Measurements from ENCODE around the gene DTNB.

DTNB gene

DNA sequence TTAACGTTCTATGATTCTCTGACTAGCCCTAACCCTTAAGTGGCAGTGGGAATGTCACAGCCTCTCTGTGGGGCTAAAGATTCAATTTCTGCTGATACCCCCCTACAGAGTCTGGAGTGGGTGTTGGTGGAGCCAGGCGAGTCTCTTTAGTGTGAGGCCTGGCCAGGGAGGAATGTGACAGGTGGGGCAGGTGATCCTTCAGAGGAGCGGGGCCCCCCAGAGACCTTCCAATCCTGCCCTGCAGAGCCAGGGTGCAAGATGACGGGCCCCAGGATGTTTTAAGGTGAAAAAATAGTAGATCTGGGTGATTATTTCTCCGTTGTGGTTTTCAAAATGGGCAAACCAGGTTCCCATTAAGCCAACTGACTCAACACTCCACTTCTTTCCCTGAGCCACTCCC, 303.5 kb downstream of the DTNB start:
- DNase-seq (ENCODE audit: low read depth in 2 of 2), result no peak

DNA sequence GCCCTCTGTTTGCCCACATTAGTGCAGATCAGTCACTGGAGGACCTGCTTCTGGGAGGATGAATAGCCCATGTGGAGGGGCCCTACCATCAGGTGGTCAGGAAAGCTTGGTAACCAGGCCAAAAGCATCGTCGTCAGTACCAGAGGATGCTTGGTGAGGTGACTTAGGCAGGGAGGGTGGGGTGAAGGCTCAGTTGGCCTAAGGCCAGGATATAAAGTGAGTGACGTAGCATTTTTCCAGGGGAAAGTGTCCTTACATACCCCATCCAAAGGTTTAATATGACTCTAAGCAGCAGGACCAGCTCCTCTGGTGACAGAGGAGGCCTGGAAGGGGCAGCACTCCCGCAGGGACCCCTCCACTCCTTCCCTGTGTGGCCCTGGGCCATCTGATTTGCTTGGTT, 303.9 kb downstream of the DTNB start:
- DNase-seq (ENCODE audit: low read depth in 2 of 2), result no peak

DNA sequence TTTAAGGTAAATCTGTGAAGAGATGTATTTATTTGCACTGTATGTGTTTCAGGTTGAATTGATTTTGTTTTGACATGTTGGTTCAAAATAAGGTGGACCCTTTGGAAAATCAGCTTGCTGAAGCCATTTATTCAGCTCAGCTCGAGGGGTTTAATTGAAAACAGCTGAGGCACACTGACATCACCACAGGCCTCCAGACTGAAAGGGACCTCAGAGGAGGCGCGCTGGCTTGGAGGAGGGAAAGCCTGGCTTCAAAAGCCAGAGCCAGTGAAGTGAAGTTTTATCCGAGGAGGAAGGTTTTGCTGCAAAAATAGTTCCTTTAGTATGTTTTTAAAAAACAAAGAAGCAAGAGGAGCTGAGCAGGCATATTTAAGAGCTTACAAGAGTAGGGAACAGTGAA, 304.7 kb downstream of the DTNB start:
- peak; percentile 61 for DNase-seq (ENCODE audit: low read depth in 2 of 2)

DNA sequence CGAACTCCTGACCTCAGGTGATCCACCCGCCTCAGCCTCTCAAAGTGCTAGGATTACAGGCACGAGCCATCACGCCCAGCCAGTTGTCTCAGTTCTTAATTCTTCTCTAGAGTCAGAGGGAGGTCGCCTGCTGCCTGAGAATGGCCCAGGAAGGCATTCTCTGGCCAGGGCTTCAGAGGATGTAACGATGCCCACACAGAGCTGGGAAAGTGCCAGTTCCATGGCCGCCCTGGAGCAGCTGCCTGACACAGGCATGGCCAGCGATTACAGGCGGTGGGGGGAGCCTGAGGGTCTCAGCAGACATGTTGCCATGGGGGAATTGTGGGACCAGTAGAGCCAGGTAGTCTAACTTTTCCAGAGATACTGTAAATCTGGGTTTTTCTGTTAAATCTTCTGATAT, 306.1 kb downstream of the DTNB start:
- no peak for DNase-seq (ENCODE audit: low read depth in 2 of 2)

DNA sequence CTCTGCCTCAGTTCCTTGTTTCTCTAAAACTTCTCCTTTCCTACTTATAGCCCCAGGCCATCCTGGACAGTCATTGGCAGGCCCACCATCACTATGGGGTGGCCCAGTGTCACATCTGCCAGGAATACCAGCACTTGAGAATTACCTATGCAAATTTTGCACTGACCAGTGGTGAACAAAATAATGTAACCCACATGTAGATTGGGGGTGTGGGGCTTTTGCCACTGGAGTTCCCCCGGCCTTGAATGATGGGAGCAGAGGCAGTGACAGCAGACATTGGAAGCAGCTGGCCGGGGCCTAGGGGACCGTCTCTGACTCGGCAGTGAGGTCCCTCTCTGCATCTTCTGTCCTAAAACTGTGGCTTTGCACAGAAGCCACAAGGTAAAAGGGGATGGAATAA, 306.7 kb downstream of the DTNB start:
- no peak for DNase-seq (ENCODE audit: low read depth in 2 of 2)

DNA sequence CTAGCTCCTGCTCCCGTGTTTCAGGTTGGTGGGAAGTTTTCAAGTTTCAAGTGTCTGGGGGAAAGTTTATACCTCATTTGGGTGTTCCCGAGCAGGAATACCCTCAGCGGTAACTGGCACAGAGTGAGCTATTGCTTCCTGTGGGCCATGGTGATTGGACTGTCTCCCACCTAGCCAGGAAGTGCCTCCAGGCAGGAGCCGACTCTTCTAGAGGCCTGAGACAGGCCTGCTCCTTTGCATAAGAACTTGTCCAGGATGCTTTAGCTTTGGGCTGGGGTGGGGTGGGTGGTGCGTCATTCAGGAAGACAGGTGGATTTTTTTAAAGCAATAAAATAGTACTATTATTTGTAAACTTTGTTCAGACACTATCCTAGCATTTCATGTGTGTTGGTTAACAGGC, 308.1 kb downstream of the DTNB start:
- DNase-seq (ENCODE audit: low read depth in 2 of 2), result no peak

DNA sequence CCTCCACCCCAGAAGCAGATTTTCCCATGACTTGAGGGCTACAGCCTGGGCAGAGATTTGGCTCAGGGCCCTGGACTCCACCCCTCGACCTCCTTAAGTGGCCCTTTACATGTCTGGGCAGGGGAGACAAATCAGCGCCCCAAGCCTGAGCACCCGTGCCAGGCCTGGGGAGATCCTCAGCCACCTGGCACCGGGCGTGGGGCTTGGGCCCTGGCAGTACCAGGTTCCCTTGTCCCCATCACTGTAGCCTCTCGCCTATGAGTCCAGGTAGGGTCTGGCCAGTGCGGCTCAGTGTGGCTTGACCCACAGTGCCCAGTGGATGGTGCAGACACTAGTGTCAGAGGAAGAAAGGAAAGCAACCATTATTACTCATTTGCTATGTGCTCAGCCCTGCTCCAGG, 309.6 kb downstream of the DTNB start:
- no peak for DNase-seq (ENCODE audit: low read depth in 2 of 2)

DNA sequence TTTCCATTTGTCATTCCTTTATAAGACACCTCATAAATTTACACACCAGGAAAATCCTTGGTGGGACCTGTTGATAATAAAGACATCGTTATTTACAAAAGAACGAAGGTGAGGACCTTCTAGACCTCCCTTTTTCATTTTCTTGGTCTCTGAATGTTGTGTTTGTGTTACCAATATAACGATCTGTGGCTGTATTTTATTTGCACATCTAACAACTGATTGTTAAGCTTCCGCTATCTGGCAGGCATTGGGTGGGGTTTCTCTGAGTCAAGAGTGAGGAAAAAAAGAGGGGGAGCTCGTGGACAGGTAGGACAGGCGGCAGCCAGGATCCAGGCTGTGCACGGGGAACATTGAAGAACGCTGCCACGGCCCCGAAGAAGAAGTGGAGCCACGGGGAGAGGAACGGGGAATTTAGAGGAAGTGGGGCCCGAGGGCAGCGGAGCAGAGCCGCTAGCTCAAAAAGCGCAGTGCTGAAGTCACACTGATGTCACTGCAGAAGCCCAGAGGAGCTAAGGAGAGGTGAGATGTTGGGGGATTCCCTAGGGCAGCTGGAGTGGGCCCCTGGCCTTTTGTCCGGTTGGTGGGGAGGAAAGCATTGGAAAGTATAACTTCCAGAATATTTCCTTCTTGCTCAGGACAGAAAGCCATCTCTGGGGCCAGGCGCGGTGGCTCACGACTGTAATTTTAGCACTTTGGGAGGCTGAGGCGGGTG, 310.8 kb downstream of the DTNB start:
- no peak for DNase-seq (ENCODE audit: low read depth in 2 of 2)

DNA sequence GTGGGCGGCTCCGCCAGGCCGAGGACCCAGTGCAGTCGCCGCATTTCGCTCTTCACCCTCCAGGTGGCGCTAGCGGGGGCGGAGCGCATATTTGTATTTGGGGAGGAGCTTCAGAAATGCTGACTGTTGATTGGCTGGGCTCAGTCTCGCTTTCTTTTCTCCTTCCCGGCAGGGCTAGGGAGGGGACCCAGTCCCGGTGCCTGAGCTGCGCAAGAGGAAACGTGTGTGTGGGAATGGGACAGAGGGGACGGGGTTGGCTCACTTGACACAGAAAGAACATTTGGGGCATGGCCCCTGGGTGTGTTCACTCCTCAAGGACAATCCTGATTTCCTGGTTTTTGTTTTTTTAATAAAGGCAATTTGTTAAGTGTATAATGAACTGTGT, 311.3 kb downstream of the DTNB start:
- peak; percentile 75 to 76 for DNase-seq (ENCODE audit: low read depth in 2 of 2)

DNA sequence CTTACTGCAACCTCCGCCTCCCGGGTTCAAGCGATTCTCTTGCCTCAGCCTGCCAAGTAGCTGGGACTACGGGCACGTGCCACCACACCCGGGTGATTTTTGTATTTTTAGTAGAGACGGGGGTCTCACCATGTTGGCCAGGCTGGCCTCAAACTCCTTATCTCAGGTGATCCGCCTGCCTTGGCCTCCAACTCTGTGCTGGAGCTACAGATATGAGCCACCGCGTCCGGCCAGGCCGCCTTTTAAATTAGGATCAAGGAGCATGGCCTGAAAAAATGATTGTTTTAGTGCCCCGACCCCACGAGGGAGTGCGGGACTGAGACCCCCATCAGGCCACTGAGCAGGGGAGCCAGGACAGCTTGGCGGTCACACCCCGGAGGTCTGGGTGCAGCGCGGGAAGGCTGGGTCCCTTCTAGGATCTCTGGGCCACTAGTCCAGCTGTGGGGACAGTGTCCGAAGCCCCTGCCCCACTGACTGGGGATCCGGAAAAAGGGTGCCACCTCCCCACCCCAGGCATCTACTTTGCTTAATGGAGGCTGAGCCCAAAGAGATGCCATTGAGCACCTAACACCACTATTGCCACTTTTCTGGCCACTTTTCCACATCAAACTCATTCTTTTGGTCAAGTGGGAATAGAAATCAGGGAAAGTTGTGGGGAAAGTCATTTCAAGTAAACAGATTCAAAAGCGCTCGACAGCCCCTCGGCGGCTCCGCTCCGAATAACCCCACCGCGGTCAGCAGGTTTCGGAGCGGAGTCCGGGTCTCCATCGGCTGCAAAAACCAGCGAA, 311.9 kb downstream of the DTNB start:
- DNase-seq (ENCODE audit: low read depth in 2 of 2), result no peak

DNA sequence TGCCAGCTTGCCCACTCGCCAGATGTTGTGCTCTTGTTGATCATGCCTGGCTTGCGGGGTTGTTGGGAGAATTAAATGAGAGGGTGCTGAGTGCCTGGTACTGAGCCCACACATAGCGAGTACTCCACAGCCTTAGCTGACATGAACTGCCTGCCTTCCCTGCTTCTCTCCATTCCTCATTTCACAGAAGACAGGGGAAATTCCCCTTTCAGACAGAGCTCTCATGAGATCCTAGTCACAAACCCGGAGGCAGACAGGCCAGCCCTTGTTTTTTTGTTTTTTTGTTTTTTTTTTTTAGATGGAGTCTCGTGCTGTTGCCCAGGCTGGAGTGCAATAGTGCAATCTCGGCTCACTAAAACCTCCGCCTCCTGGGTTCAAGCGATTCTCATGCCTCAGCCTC, 314.5 kb downstream of the DTNB start:
- no peak for DNase-seq (ENCODE audit: low read depth in 2 of 2)

DNA sequence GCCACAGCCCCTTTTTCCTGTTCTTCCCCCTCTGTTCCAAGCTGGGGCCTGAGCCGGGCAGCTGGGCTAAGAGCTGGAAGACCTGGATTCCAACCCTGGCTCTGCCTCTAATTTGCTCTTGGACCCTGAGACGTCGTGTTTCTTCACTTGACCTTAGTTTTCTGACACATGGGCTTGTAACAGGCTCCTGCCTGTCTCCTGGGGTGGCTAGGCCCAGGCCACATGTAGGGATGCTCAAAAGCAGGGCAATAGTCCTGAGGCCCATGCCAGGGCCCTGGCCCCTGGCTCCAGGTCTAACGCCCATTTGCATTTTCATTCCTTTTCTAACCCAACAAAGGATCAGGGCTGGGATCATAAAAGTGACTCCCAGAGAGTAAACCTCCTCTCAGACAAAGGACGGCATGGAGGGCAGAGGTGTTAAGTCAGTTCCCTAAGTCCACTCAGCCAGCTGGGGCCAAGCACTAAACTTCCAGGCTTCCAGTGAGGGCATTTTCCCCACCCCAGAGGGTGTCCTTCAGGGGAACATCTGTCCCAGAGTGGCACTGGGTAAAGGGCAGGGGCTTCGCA, 315.0 kb downstream of the DTNB start:
- no peak for DNase-seq (ENCODE audit: low read depth in 2 of 2)

DNA sequence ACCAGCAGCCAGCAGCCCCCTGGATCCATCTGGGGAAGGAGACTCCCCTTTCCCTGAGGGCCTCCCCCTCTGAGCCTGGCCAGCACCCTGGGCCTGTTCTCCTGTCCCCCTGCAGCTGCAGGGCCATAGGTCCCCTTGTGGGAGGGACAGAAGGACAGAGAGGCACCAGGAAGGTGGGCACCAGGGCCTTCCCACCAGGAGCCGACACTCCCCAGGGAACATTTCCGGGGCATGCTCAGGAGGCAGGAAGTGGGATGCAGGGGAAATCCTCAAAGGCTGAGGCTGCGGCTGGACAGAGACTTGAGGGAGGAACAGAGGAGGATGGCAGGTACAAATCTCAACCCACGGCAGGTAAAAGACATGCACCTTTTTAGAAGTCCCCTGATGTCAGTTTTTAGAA, 317.3 kb downstream of the DTNB start:
- no peak for DNase-seq (ENCODE audit: low read depth in 2 of 2)

DNA sequence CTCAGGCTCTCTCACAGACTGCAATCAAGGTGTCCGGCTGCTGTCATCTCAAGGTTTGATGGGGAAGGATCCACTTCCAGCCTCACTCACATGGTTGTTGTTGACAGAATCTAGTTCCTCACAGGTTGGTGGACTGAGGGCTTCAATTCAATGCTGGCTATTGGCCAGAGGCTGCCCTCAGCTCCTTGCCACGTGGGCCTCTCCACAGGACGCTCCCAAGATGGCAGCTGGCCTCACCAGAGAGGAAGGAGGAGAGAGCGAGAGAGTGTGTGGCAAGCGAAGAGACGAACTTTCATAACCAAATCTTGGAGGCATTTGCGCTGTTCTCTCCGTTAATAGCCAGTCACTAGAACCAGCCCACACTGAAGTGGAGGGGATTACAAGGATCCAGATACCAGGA, 318.1 kb downstream of the DTNB start:
- DNase-seq (ENCODE audit: low read depth in 2 of 2), result no peak

DNA sequence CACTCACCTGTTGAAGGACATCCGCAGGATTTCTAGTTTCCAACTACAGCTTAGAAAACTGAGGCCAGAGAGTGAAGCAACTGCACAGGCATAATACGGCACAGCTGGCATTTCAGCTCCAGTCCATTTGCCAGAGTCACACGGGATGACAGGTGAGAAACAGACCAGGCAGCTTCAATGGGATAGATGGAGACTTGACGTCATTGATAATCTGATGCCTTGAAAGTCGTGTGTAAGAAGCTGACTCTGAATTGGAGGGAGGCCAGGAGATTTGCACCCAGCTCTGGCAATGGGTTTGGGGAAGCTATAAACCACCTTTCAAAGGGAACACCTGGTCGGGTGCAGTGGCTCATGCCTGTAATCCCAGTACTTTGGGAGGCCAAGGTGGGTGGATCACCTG, 319.3 kb downstream of the DTNB start:
- no peak for DNase-seq (ENCODE audit: low read depth in 2 of 2)

DNA sequence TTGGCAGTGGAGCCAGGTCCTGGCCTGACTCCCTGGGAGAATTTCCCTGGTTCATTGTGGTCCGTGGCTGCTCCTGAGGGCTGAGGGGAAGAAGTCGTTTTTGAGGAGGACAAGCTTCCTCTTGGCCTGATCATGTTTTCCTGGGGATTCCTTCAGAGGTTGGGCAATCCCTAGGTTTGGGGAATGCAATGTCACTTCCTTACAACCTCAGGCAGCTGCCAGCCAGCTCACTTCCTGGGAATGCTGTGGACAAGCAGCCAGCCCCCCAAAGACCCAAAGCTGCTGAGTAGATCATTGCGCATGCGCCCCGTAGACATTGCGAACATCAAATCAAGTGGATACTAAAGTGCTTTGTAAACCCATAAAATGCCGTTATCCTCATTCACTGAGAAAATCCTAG, 324.0 kb downstream of the DTNB start:
- peak; percentile 34 for DNase-seq (ENCODE audit: low read depth in 2 of 2)

DNA sequence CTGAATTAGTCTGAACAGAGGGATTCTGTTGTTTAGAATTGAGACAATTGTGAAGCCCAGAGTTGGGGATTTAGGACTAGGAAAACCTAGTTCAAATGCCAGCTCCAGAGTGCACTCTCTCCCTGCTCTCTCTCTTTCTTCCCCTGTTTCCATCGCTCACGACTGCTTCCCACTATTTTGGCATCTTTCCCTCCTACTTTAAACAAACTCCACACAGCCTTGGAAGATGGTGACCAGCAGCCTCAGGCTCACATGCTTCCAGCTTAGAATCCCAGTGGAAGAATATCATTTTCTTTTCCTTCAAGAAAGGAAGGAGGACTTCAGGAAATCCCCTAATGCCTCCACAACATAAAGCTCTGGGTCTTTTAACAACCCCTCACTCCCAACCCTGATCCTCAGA, 325.5 kb downstream of the DTNB start:
- no peak for DNase-seq (ENCODE audit: low read depth in 2 of 2)

DNA sequence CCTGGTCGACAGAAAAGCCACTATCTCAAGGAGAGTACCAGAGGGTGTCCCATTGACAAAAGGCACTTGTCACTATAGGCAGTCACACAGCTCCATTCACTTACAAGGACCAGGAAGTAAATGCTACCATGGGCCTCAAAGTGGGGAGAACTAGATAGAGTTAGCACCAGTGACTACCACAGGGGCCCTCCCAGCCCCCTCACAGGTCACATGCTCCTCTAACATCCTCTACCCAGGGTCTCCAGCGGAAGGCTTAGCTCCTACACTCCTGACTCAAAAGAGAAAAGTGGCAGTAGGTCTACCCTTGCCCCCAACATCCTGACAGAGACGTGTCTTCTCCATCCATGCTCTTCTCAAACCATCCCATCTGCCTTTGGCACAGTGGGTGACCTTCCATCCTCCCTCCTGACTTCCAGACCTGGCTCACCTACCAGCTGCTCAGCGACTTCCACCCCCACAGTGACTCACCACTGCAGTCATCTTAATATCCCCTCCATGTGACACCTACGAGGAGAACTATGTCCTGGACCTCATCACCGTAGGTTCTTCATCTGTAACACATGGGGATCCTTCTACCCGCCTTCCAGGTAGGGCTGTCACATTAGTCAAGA, 326.1 kb downstream of the DTNB start:
- no peak for DNase-seq (ENCODE audit: low read depth in 2 of 2)

DNA sequence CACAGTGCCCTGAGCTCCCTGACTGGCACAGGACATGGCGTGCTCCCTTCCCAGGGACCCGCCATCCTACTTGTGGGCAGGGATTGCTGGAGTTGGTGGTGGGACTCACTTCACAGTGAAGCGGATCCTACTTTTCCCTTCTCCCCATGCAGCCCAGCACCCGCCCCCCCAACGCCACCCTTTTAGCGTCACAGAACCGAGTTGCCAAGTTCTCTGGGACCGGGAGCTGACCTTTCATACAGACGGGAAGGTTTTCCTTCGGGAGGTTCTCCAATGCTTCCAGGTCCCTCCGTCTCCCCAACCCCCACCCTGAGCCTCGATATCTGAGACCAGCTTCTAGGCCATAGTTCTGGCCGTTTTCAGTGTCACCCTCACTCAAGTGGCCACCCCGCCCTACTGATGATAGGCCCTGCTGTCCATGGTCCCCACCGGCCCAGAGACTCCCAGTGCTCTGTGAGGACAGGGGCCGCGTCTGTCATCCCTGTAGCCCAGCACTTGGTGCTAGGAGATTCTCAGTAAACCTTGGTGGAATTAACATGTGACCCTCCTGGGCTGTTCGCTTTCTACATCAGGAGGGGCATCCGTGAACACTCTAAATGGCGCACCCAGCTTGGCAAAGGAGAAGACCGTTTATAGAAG, 330.1 kb downstream of the DTNB start:
- no peak for DNase-seq (ENCODE audit: low read depth in 2 of 2)

DNA sequence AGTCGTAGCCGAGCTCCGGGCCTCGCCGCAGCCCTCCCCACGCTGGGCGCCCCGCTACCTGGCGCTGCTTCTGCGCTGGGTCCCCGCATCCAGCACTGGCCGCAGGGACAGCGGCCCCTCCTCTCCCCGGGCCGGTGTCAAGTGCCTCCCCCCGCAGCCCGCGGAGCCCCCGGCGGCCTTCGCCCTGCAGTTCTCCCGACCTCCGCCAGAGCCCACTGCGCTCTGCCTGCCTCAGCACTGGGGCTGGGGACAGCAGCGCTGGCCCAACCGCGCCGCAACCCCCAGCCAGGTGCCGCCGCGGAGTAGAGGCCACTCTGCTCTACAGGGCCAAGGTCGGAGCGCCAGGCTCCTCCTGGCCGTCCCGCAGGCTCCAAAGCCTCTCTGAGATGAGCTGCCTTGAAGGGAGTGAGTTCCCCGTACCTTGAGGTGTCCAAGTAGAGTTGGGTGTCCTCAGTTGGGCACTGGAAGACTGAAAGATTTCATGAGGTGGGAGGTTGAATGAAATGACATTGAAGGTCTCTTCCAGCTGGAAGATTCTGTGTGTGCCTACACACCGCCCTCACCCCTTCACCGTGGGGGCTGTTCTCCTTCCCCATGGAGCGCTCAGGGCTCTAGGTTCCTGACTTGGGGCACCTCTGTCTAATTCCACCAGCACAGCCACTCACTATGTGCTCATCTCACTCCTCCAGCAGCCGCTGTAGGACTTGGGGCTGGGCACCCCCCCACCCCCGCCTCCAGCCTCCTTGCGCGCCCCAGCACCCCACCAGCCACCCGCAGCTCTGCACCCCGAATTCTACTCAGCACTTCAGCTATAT, 330.8 kb downstream of the DTNB start:
- peak; percentile 33 to 35 for DNase-seq (ENCODE audit: low read depth in 2 of 2)

DNA sequence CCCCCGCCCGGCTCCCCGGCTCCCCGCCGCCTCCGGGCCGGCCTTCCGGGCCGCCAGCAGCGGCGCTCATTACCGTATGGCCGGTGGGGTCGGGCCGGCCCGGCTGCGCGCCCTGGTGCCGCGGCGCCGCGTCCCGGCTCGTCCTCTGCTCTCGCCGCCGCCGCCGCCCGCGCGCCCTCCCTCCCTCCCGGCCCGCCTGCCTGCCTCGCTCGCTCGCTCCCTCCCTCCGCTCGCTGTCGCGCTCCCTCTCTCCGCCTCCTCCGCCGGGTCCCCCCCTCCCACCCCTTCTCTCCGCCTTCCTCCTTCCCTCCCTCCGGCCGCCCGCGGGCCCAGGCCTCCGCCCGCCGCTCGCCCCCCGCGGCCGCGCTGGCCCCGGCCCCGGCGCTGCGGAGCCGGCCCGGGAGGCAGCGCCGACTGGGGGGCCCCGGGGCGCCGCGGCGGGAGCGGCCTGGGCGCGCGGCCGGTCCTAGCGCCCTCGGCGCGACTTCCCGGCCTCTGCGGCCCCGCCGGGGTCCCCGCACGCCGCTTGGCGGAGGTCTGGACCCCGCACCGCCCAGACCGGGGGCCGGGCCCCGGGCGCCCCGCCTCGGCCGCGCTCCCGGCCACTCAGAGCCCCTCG, 331.5 kb downstream of the DTNB start, which contains the start of gene DNMT3A:
DNMT3A (minus strand) TSS at position 173 of the 619 bp plus-strand sequence. CDS start 27,941 bp downstream, outside the sequence.
- DNase-seq (ENCODE audit: low read depth in 2 of 2), result peak; percentile 16 to 32

Data from fibroblast of skin of left biceps (primary cell).